ENCODE data around the gene DRP2. TPM values are rescaled to one million over a fixed set of nuclear protein-coding genes. Genes with fewer than 3 reads are reported as not detected.

Gene DRP2
- total RNA-seq, 4 donors from 2014 or later = 0.29 to 4.7 (median 0.58) TPM; not detected in 1

DNA sequence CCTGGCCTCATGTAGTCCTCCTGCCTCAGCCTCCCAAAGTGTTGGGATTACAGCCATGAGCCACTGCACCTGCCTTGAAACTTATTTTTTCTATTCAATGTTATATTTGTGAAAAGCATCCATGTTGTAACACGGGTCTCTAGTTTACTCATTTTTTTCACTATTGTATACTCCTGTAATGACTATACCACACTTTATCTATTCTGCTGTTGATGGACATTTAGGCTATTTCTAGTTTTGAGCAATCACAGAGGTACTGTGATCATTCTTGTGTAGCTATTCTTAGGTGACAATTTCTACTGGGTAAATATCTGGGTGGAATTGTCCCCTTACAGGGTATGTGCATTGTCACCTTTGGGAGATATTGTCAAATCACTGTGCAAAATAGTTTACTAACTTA is 3.6 kb downstream of the DRP2 start:
- no peaks in the 10 kb centered on the region for H3K4me1 ChIP-seq
- no peak overlapping the region for H3K27ac ChIP-seq
- intact Hi-C loops (cut with DNase I; ENCODE audit: low total_unique reads) = no loop called here
- DNase-seq = no peak
- TF ChIP-seq, protein P1, sequence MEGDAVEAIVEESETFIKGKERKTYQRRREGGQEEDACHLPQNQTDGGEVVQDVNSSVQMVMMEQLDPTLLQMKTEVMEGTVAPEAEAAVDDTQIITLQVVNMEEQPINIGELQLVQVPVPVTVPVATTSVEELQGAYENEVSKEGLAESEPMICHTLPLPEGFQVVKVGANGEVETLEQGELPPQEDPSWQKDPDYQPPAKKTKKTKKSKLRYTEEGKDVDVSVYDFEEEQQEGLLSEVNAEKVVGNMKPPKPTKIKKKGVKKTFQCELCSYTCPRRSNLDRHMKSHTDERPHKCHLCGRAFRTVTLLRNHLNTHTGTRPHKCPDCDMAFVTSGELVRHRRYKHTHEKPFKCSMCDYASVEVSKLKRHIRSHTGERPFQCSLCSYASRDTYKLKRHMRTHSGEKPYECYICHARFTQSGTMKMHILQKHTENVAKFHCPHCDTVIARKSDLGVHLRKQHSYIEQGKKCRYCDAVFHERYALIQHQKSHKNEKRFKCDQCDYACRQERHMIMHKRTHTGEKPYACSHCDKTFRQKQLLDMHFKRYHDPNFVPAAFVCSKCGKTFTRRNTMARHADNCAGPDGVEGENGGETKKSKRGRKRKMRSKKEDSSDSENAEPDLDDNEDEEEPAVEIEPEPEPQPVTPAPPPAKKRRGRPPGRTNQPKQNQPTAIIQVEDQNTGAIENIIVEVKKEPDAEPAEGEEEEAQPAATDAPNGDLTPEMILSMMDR (IDR thresholded peaks at IDR 0.05) = no peak
- TF ChIP-seq POLR2A (IDR thresholded peaks at IDR 0.05) = no peak
- no peak overlapping the region for H3K4me3 ChIP-seq
- no peaks in the 10 kb centered on the region for H3K9me3 ChIP-seq
- no peaks in the 10 kb centered on the region for H3K27me3 ChIP-seq
- no peaks in the 10 kb centered on the region for H3K36me3 ChIP-seq

DNA sequence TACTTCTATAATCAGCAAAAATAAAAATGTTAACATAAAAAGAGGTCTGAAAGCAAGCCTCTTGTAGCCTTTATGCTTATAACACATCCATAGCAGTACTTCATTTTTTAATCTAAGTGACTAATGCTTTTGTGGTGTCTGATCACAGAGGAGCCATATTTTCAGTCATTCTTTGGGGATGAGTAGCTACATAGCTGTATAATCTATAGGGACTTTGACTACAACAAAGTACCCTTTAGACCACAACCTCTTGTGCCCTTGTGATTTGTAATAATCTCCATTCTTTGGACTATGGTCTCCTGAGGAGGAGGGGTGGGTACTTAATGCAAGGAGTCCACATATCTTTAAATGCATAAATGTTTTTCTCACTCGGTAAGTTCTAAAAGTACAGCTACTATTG is 9.6 kb downstream of the DRP2 start:
- Histone ChIP-seq H3K9me3 (no peaks in the 10 kb centered on the region), H3K4me3 (no peak overlapping the region), H3K27me3 (no peaks in the 10 kb centered on the region), H3K36me3 (no peaks in the 10 kb centered on the region), H3K27ac (no peak overlapping the region), H3K4me1 (no peaks in the 10 kb centered on the region)
- DNase-seq = no peak
- intact Hi-C loops (cut with DNase I; ENCODE audit: low total_unique reads) = no loop called here
- TF ChIP-seq, protein P1 (IDR thresholded peaks at IDR 0.05) = no peak
- no peak for TF ChIP-seq POLR2A (IDR thresholded peaks at IDR 0.05)

DNA sequence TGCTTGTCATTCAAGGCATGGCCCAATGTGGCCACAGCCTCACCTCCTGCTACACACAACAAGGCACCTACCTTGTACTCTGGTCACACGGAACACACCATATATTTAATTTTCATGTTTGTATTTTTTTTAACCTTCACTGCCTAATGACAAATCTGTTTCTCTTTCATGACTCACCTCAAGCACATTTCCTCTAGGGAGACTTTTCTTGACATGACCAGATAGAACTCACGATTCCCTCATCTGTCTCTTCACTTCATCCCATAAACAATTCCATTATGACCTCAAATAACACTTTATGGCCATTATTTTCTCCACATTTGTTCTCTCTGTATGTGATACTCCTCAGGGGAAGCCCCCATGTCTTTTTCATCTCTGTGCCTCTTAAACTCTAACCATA is 11.1 kb downstream of the DRP2 start:
- H3K27ac ChIP-seq = no peak overlapping the region
- H3K36me3 ChIP-seq = no peaks in the 10 kb centered on the region
- intact Hi-C loops (cut with DNase I; ENCODE audit: low total_unique reads) = no loop called here

DNA sequence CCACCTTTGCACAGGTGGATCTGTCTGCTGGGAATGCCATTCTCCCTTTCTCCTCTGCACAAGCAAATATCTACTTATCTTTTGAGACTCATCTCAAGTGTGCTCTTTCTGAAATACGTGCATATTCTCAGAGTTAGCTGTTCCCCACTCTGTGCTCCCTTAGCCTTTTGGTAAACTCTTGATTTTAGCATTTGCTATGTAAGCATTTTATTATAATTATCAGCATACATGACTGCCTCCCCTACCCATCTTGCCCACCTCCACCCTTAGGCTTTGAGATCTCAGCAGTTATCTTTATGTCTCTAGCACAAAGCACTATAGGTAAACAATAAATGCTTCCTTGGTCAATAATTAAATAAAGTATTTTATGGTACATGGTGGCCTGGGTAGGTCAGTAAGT is 11.5 kb downstream of the DRP2 start:
- Histone ChIP-seq H3K4me1 (no peaks in the 10 kb centered on the region), H3K36me3 (no peaks in the 10 kb centered on the region), H3K27ac (no peak overlapping the region), H3K9me3 (no peaks in the 10 kb centered on the region), H3K27me3 (no peaks in the 10 kb centered on the region), H3K4me3 (no peak overlapping the region)
- DNase-seq = no peak
- intact Hi-C loops (cut with DNase I; ENCODE audit: low total_unique reads) = no loop called here
- TF ChIP-seq, protein P1 (IDR thresholded peaks at IDR 0.05) = no peak
- TF ChIP-seq POLR2A (IDR thresholded peaks at IDR 0.05) = no peak

More for the DNA sequence above, 11.1 kb downstream of the DRP2 start:
- no peaks in the 10 kb centered on the region for H3K9me3 ChIP-seq
- no peaks in the 10 kb centered on the region for H3K27me3 ChIP-seq
- no peak for DNase-seq
- TF ChIP-seq, protein P1 (IDR thresholded peaks at IDR 0.05) = no peak
- TF ChIP-seq POLR2A (IDR thresholded peaks at IDR 0.05) = no peak
- H3K4me3 ChIP-seq = no peak overlapping the region
- no peaks in the 10 kb centered on the region for H3K4me1 ChIP-seq

DNA sequence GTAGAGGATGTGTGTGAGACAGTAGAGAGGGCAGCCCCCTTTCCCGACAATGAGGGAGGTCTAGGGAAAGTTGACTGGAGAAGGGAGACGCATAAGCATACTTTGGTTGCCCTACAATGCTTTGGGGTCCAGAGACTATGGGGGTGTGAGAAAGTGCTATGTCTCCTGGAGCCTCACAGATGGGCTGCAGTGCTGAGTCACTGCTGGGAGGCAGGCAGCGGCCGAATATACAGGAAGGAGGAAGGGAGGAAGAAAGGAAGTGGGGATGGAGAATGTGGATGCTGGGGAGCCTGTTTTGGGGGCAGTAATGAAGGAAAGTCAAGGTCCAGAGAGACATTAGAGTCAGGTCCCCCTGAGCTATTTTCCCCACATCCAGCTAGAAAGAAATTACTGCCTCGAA is 12.7 kb downstream of the DRP2 start:
- Histone ChIP-seq H3K9me3 (no peaks in the 10 kb centered on the region), H3K4me1 (no peaks in the 10 kb centered on the region), H3K27ac (no peak overlapping the region), H3K4me3 (no peak overlapping the region), H3K36me3 (no peaks in the 10 kb centered on the region), H3K27me3 (no peaks in the 10 kb centered on the region)
- intact Hi-C loops (cut with DNase I; ENCODE audit: low total_unique reads) = no loop called here
- no peak for DNase-seq
- TF ChIP-seq POLR2A (IDR thresholded peaks at IDR 0.05) = no peak
- TF ChIP-seq, protein P1 (IDR thresholded peaks at IDR 0.05) = no peak
